LHCN-M2 (cell line): ENCODE data around the gene USF3. TPM values are rescaled to one million over a fixed set of nuclear protein-coding genes. Genes with fewer than 3 reads are reported as not detected.

Source experiments
- DNase-seq: peaks from one replicate; pipeline ENCODE4 v3.0.0-alpha.2; 2012; ENCODE audit warnings: low read depth
- total RNA-seq: library from RNA; depleted of rRNA; stranded (reverse); fragments of >200 nt; gene quantifications from 2 replicates; pipeline ENCODE4 v1.2.3, GENCODE V29; 2014; rRNA removed

Gene USF3
- total RNA-seq, 1 experiment from 2014 or later, result 11.9 TPM

- DNase-seq, result no peak
Measured at GRCh38 chr3:113607219-113607596, 89.2 kb downstream of the USF3 start.

- DNase-seq, result no peak
Measured at GRCh38 chr3:113606539-113607218, 89.8 kb downstream of the USF3 start.

- no peak for DNase-seq
Measured at GRCh38 chr3:113602836-113603235, 93.6 kb downstream of the USF3 start.

GRCh38 chr3:113602256-113602655 lies 94.2 kb downstream of the USF3 start:
- DNase-seq, result no peak

GRCh38 chr3:113601240-113601639 lies 95.2 kb downstream of the USF3 start:
- DNase-seq, result no peak

GRCh38 chr3:113600418-113601182 lies 95.8 kb downstream of the USF3 start:
- no peak for DNase-seq

Other genes with a start within 250 kb of the USF3 start
- gene SPICE1, start 181.5 kb downstream of the USF3 start, total RNA-seq, result 11.9 and 14.4 TPM in 2 replicates
- gene SIDT1, start 164.1 kb downstream of the USF3 start, total RNA-seq, result not detected in 2 replicates
- gene NAA50, start 49.6 kb upstream of the USF3 start, total RNA-seq, result 204 and 247 TPM in 2 replicates
- 54.8 and 59.2 TPM in 2 replicates for gene ATP6V1A, start 50.4 kb upstream of the USF3 start, total RNA-seq
- 2.2 TPM in 2 replicates for gene GRAMD1C, start 142.1 kb upstream of the USF3 start, total RNA-seq